Stimulated activated memory B cell treated with anti-CD40 and anti-IgM and Interleukin-4, amounts not matched to agents 10 μg/mL and 1 μg/mL and 100 μg/mL, for 72 hours (primary cell): ENCODE results near the gene ALDH1A1.
"Not testable (repeated sequence)": the region's sequence is repeated elsewhere in the genome, so short reads cannot be mapped to it uniquely, and the experiment has no call there.

Source experiments
- ATAC-seq: fragments of 150-1000 bp; cut with Tn5 transposase; 2 replicates; pipeline ENCODE4 v1.10.0; 2021
- H3K27ac Mint-ChIP-seq: one replicate; pipeline ENCODE4 v1.8.0; 2022; ENCODE audit warnings: mild to moderate bottlenecking, mixed read lengths
- H3K27me3 Mint-ChIP-seq: one replicate; pipeline ENCODE4 v1.8.0; 2022; ENCODE audit warnings: mixed read lengths
- H3K36me3 Mint-ChIP-seq: one replicate; pipeline ENCODE4 v1.8.0; 2022; ENCODE audit warnings: mixed read lengths
- H3K4me1 Mint-ChIP-seq: one replicate; pipeline ENCODE4 v1.8.0; 2022; ENCODE audit warnings: mixed read lengths
- H3K4me3 Mint-ChIP-seq: one replicate; pipeline ENCODE4 v1.8.0; 2022; ENCODE audit warnings: mild to moderate bottlenecking, moderate library complexity, mixed read lengths
- H3K9me3 Mint-ChIP-seq: one replicate; pipeline ENCODE4 v1.8.0; 2022; ENCODE audit warnings: mixed read lengths

The ALDH1A1 gene

DNA sequence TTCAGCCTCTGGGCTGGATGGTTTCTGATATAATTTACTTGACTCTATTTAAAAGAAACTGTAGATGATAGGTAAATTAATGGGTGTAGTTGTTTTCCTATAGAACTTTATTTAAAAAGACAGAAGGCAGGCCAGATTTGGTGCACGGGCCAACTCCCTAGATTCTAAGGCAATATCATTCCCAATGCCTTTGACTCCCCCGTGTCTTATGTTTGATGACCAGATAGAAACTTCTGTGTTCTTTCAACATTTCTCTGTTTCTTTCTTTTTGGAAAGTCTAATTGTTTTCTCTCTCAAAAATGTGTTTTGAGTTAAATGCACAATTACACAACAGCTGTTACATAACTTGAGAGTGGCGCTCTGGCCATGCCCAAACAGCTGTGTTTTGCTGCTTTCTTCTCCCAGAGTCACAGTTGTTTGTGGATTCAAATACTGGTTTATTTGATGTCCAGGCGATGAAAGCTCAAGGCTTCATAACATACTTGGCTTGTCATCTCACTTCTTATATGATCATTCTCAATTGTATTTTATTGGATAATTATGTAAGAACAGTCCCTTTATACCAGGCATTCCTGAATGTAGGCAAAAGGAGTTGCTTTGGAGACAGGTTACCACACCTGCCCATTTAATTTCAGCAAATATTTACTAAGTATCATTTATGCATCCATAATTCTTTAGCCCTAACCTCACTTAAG, 1.7 kb upstream of the ALDH1A1 start:
- Mint-ChIP-seq H3K4me1 (peaks cover 10% of the 10 kb centered on the region), H3K4me3 (no peak overlapping the region), H3K27ac (no peak overlapping the region), H3K27me3 (peaks cover 19% of the 10 kb centered on the region), H3K36me3 (no peaks in the 10 kb centered on the region), H3K9me3 (peaks cover 6% of the 10 kb centered on the region)
- no peak for ATAC-seq

DNA sequence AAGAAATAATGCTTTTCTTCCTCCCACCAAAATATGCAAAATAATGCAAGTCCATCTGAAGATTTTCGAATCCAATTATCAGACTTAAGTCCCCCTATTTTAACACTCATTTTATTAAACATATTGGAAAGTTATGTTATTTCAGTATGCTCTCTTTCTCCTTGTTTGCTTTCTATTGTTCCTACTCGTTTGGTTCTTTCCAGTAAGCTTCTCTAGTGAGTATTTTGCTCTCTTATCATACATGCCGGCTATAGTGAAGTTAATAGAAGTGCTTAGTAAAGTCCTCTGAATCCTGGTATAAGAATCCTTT, 517 bp downstream of the ALDH1A1 start:
- ATAC-seq = no peak
- Mint-ChIP-seq H3K9me3 (peaks cover 3% of the 10 kb centered on the region), H3K36me3 (no peaks in the 10 kb centered on the region), H3K4me3 (no peak overlapping the region), H3K27ac (no peak overlapping the region), H3K27me3 (peaks cover 33% of the 10 kb centered on the region), H3K4me1 (peaks cover 10% of the 10 kb centered on the region)

DNA sequence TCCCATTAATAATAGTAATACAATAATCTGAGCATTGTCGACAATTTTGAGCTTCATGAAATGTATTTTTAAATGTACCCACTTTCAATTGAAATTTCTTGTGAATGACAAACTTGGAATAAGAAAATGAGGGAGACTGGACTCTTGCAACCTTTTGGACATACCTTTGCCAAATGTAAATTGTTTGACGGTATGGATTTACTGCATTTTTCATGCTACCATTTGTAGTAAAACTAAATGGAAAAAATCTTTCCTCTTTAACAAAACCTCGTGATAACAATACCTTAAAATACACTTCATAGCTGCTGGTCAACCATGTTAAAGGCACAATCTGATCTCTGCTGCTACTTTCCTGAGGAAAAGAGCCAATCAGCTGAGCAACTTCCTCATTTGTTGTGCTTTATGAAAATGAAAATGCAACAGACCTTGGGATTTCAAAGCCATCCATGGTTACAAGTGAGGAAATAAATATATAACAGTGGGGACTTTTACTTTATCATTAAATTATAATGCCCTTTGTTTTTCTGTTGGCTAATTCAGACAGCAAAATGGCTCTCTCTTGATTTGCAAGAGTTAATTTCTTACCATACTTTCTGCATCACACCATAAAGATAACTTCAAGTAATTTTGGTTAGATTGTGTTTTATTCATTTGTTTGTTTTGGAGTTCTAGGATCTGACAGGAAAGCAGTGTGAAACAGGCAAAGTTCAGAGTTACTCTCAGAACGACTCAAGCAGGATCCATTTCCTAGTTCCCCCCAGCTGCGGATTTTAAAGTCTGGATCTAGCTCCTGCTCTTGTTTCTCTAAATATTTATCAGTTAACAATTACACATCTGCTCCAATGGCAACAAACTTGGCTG, 1.1 kb downstream of the ALDH1A1 start:
- H3K36me3 Mint-ChIP-seq = no peaks in the 10 kb centered on the region
- peaks cover 10% of the 10 kb centered on the region for H3K4me1 Mint-ChIP-seq
- peaks cover 33% of the 10 kb centered on the region for H3K27me3 Mint-ChIP-seq
- peaks cover 3% of the 10 kb centered on the region for H3K9me3 Mint-ChIP-seq
- no peak for ATAC-seq
- no peak overlapping the region for H3K27ac Mint-ChIP-seq
- no peak overlapping the region for H3K4me3 Mint-ChIP-seq

DNA sequence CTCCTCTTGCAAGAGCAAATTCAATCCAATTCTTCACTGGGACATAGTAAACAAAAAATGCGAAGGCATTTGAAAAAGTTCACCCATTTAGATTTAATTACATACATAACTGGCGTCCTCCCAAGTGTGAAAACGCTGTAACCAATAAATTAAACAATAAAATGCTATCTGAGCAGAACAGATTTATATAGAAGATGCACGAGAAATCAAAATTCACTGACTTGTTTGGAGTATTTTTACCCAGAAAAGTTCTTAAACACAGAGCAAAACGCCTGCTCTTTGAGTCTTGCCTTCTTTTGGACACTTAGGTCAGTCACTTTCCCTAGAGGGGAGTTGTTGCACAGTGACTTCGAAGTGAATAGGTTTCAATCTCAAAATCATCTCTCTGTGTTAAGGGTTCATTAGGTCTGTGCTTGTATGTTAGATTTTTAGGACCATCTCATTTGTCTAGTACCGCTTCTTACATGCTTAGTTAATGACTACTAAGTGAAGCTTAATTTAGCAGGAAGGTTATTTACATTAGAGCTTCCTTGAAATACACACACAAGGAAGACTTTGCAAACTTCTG, 1.9 kb downstream of the ALDH1A1 start:
- no peak overlapping the region for H3K4me3 Mint-ChIP-seq
- no peaks in the 10 kb centered on the region for H3K36me3 Mint-ChIP-seq
- peaks cover 33% of the 10 kb centered on the region for H3K27me3 Mint-ChIP-seq
- ATAC-seq = no peak
- H3K27ac Mint-ChIP-seq = no peak overlapping the region
- peaks cover 10% of the 10 kb centered on the region for H3K4me1 Mint-ChIP-seq
- H3K9me3 Mint-ChIP-seq = peaks cover 3% of the 10 kb centered on the region

- peaks cover 10% of the 10 kb centered on the region for H3K4me1 Mint-ChIP-seq
These were observed 2.9 kb downstream of the ALDH1A1 start for GRCh38 chr9:72949918-72950325.

GRCh38 chr9:72949244-72949582, 3.6 kb downstream of the ALDH1A1 start:
- Mint-ChIP-seq H3K4me1 (peaks cover 10% of the 10 kb centered on the region), H3K36me3 (no peaks in the 10 kb centered on the region), H3K27ac (no peak overlapping the region), H3K4me3 (no peak overlapping the region), H3K27me3 (peaks cover 22% of the 10 kb centered on the region), H3K9me3 (peaks cover 3% of the 10 kb centered on the region)
- no peak for ATAC-seq

More at GRCh38 chr9:72949918-72950325, 2.9 kb downstream of the ALDH1A1 start:
- Mint-ChIP-seq H3K4me3 (no peak overlapping the region), H3K27ac (no peak overlapping the region), H3K36me3 (no peaks in the 10 kb centered on the region), H3K9me3 (peaks cover 3% of the 10 kb centered on the region), H3K27me3 (peaks cover 23% of the 10 kb centered on the region)
- ATAC-seq = no peak

DNA sequence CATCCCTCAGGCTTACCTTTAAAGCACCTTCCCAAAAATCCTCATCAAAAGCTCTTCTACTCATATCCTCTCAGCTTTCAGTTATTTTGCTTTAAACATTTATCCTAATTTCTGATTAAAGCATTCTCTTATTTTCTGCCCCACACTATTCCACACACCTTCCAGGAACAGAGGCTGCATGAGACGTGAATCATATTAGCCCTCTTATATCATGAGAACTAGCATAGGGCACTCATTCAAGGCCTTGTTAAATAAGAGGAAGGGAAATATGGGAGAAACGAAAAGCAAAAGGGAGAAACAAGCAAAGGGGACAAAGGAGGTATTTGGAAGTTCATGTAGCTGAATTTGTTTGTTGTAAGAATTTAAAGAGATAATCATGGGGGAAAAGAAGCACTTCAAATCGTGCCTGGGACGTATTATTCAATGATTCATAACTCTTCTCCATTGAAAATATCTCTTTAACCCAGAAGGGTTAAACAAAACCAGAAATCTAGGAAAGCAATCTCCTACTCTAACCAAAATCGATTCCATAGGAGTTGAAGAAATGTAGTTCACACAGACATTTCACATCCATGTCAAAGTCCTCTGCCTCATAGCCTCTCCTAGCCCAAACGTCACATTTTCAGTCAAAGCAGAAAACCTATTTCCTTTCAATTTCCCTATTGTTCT, 4.1 kb downstream of the ALDH1A1 start:
- H3K27me3 Mint-ChIP-seq = peaks cover 23% of the 10 kb centered on the region

GRCh38 chr9:72947984-72948465, 4.8 kb downstream of the ALDH1A1 start:
- Mint-ChIP-seq H3K36me3 (no peaks in the 10 kb centered on the region), H3K4me1 (peaks cover 10% of the 10 kb centered on the region), H3K27ac (no peak overlapping the region), H3K4me3 (no peak overlapping the region), H3K27me3 (peaks cover 30% of the 10 kb centered on the region), H3K9me3 (peaks cover 3% of the 10 kb centered on the region)
- ATAC-seq = no peak

More for the DNA sequence above, 4.1 kb downstream of the ALDH1A1 start:
- Mint-ChIP-seq H3K36me3 (no peaks in the 10 kb centered on the region), H3K4me3 (no peak overlapping the region), H3K4me1 (peaks cover 10% of the 10 kb centered on the region), H3K9me3 (peaks cover 3% of the 10 kb centered on the region), H3K27ac (no peak overlapping the region)
- ATAC-seq = no peak

GRCh38 chr9:72946821-72947220, 6.0 kb downstream of the ALDH1A1 start:
- no peak overlapping the region for H3K4me3 Mint-ChIP-seq
- peaks cover 27% of the 10 kb centered on the region for H3K27me3 Mint-ChIP-seq
- H3K27ac Mint-ChIP-seq = no peak overlapping the region
- H3K4me1 Mint-ChIP-seq = peaks cover under 1% of the 10 kb centered on the region
- no peaks in the 10 kb centered on the region for H3K36me3 Mint-ChIP-seq
- H3K9me3 Mint-ChIP-seq = peaks cover 3% of the 10 kb centered on the region
- no peak for ATAC-seq

DNA sequence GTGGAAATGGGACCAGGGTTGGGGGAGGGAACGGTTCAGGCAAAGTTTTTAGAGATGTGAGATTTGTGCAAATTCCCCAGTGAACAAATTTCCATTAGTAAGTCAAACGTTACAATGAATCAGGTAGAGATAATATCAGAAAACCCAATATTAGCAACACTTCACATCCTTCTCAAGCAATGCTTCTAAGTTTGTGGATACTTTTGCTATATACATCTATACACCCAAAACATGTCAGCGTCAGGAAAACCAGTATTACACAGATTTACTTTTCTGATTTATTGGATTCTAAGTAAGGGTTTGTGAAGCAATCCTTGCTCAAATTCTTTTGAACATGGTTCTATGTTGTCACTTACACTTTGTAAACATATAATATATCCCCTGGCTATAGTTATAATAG, 6.5 kb downstream of the ALDH1A1 start:
- Mint-ChIP-seq H3K36me3 (no peaks in the 10 kb centered on the region), H3K4me1 (no peaks in the 10 kb centered on the region), H3K27ac (no peak overlapping the region), H3K9me3 (peaks cover 3% of the 10 kb centered on the region), H3K4me3 (no peak overlapping the region), H3K27me3 (peaks cover 27% of the 10 kb centered on the region)
- ATAC-seq = no peak

GRCh38 chr9:72945391-72945790, 7.5 kb downstream of the ALDH1A1 start:
- no peaks in the 10 kb centered on the region for H3K36me3 Mint-ChIP-seq
- no peak overlapping the region for H3K27ac Mint-ChIP-seq
- H3K4me1 Mint-ChIP-seq = no peaks in the 10 kb centered on the region
- no peak overlapping the region for H3K4me3 Mint-ChIP-seq
- H3K9me3 Mint-ChIP-seq = peaks cover 3% of the 10 kb centered on the region
- H3K27me3 Mint-ChIP-seq = peaks cover 27% of the 10 kb centered on the region
- ATAC-seq = no peak

DNA sequence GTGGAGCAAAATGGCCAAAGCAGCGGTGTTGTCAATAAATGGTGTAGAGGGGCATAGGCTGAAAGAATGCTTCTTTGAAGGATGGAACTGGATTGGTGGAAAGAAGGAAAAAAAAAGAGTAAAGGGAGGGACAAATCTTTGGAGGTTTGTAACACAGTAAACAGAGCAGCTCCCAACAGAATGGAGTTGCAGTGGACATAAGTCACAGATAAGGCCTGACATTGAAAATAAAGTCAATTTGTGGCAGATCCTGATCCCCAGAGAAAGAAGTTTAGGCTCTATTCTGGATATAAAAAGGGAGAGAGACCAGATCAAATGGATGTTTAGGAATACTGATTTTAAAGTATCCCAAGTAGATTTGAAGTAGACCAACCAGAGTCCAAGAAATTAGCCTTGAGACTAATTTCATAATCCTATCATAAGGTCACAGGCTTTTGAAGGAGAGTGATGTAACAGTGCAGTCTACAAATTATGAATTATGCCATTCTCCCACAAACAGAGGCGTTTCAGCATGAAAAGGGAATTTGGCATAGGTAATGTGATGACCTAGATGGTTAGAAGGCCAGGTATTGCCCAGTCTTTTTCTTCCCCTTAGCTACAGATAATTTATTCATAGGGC, 8.9 kb downstream of the ALDH1A1 start:
- H3K27ac Mint-ChIP-seq = no peak overlapping the region
- no peaks in the 10 kb centered on the region for H3K36me3 Mint-ChIP-seq
- no peak overlapping the region for H3K4me3 Mint-ChIP-seq
- H3K27me3 Mint-ChIP-seq = peaks cover 23% of the 10 kb centered on the region
- H3K4me1 Mint-ChIP-seq = no peaks in the 10 kb centered on the region
- H3K9me3 Mint-ChIP-seq = no peaks in the 10 kb centered on the region
- no peak for ATAC-seq

DNA sequence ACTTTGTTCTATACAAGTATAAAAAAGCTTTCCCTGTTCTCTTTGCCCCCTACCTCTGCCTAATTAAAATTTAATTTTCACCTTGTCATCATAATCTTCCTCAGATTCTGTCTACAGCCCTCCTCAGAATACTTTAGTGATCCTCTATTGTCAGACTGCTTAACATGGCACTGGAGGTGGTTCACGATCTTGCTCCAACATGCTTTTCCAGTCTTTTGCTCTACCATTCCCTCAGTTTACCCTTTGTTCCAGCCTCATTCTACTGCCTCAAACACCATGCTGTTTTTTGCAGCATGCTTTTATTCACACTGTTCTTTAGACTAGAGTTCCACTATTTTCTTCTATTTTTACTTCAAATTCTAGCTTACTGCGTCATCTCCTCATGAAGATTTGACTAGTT, 10.4 kb downstream of the ALDH1A1 start:
- H3K27ac Mint-ChIP-seq = no peak overlapping the region
- no peaks in the 10 kb centered on the region for H3K36me3 Mint-ChIP-seq
- H3K4me1 Mint-ChIP-seq = no peaks in the 10 kb centered on the region
- ATAC-seq = no peak
- no peak overlapping the region for H3K4me3 Mint-ChIP-seq
- H3K9me3 Mint-ChIP-seq = no peaks in the 10 kb centered on the region
- H3K27me3 Mint-ChIP-seq = peaks cover 13% of the 10 kb centered on the region

DNA sequence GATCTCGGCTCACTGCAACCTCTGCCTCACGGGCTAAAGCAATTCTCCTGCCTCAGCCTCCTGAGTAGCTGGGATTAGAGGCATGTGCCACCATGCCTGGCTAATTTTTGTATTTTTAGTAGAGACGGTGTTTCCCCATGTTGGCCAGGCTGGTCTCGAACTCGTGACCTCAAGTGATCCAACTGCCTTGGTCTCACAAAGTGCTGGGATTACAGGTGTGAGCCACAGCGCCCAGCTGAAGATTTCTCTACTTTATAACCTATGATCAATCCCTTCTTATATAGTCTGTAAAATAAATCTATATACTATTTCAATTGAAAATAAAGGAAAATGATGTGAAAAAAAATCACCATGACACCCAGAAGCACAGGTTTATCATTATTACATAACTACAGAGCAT, 13.3 kb downstream of the ALDH1A1 start:
- H3K9me3 Mint-ChIP-seq, ATAC-seq, H3K27ac Mint-ChIP-seq, H3K4me1 Mint-ChIP-seq, H3K36me3 Mint-ChIP-seq, H3K4me3 Mint-ChIP-seq: not testable (repeated sequence)
- peaks cover 13% of the 10 kb centered on the region for H3K27me3 Mint-ChIP-seq

DNA sequence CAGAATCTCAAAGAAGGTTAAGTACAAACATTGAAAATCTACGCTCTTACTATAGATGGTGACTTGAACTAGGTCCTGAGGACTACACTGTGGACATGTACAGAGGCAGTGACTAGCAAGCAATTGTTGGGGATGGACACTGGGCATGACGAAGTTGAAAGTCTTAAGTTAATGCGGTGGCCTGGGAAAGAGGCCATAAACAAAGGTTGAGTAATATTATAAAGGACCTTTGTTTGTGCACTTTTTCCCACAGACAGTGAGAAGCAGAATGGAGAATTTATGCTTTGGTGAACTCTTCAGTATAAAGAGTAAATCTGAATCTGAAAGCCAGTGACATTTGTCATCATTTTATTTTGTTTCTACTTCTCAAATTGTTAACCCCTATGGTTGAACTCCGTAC, 15.3 kb downstream of the ALDH1A1 start:
- H3K36me3 Mint-ChIP-seq = no peaks in the 10 kb centered on the region
- ATAC-seq = no peak
- no peak overlapping the region for H3K27ac Mint-ChIP-seq
- H3K4me1 Mint-ChIP-seq = no peaks in the 10 kb centered on the region
- peaks cover under 1% of the 10 kb centered on the region for H3K27me3 Mint-ChIP-seq
- H3K4me3 Mint-ChIP-seq = no peak overlapping the region
- H3K9me3 Mint-ChIP-seq = no peaks in the 10 kb centered on the region
